HG03135 (cell line): ENCODE results near the gene CAPRIN1.

Experiments
- ATAC-seq: cut with Tn5 transposase; IDR thresholded peaks from one replicate; pipeline ENCODE4 v1.9.1; 2021; ENCODE audit warnings: mild to moderate bottlenecking, moderate library complexity; ENCODE audit not compliant: unreplicated experiment

CAPRIN1 gene

DNA sequence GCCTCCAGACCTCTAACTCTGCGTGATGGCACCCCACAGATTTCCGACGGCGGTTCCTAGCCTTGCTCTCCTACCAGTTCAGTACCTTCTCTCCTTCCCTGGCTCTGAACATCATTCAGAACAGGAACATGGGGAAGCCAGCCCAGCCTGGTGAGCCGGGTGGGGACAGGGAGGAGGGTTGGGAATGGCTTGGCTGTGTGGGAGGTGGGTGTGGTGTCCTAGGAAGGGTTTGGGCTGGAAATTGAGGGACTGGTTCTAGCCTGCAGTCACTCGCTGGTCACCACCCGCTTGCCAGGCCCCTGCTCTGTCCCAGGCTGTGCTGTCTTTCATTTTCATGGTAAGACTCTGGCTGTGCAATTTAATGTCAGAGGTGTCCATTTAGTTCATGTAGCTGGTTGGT lies 87.8 kb downstream of the CAPRIN1 start:
- no peak for ATAC-seq

DNA sequence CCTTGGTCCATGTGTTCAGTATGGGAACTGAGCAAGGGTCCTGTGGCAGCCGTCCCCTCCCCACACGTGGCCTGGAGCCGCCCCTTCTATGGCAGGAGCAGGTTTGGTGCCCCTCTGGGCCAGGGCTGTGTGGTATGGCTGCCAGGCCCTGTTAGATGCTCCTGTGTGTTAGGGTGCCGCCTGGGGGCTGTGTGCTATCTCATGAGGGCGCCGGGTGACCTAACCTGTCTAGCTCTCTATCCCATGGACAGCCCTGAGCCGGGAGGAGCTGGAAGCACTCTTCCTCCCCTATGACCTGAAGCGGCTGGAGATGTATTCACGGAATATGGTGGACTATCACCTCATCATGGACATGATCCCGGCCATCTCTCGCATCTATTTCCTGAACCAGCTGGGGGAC lies 88.6 kb downstream of the CAPRIN1 start:
- no peak for ATAC-seq

DNA sequence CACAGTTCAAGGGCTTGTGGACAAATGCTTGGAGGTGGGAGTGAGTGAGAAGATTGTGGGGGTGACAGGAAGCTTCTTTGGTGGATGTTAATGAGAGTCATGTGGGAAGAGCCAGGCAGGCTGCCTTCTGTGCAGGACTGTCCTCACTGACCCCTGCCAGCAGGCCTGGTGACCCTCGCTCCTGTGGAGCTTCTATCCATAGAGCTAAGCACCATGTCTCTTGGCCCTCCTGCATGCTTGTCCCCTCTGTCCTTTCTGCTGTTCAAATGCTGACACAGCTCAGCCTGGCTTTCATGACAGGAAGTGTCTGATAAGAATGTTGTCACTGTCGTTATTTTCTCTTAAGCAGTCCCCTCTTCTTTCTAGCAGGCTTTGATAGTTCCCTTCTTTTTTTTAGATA lies 91.5 kb downstream of the CAPRIN1 start:
- ATAC-seq, result no peak

DNA sequence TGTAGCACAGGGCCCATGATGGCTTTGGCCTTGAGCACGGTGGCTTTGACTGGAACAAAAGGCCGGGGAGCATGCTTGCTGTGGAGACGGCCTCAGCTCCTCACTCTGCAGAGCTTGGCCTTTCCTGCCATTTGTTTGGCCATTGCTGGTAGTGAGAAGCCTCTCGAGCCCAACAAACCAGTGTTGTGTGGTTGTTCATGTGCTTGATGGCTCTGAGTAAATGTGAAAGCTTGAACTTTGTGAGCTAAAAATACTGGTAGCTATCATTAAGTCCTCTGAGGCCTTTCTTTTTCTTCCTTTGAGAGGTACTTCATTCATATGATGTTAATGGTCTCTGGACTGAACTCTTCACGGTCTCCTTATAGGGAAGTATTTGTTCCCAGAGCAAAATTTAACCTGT lies 93.5 kb downstream of the CAPRIN1 start:
- ATAC-seq, result no peak

DNA sequence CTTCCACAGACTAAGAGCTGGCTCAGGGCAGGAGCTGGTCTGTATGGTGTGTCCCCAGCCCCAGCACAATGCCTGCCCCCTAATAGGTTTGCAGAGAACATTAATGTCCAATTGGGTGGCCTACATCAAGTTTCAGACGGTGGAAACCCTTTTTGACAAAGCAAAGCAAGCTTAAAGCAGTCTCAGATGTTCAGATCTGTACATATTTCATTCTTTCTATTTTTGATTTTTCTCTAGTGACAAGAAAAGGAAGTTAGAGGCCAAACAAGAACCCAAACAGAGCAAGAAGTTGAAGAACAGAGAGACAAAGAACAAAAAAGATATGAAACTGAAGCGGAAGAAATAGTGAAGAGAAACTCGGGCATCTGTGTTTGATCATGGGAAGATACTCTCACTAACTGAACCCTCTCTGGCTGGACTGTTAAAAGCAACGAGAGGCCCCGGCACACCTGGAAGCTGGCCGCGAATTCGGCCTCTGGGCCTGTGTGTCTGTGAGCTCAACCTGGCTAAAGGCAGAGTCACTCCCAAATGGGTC lies 94.4 kb downstream of the CAPRIN1 start:
- ATAC-seq, result peak; percentile 49

DNA sequence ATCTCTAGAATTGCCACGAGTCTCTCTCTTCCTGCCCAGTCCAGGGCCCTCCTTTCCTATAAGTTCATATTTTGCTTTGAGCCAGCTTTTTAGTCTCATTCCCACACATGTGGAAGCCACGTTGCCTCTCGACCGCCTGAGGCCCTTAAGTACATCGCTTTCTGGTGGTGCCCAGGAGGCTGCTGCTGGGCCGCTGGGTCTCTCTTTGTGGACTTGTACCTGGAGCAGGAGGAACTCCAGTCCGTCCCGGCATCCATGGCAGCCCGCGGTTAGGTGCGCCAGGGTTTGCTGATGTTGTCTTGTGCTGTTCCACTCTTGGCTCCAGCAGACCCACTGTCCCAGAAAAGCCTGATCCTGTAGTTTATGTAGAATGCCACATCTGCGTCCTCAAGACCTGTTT lies 94.9 kb downstream of the CAPRIN1 start:
- no peak for ATAC-seq

DNA sequence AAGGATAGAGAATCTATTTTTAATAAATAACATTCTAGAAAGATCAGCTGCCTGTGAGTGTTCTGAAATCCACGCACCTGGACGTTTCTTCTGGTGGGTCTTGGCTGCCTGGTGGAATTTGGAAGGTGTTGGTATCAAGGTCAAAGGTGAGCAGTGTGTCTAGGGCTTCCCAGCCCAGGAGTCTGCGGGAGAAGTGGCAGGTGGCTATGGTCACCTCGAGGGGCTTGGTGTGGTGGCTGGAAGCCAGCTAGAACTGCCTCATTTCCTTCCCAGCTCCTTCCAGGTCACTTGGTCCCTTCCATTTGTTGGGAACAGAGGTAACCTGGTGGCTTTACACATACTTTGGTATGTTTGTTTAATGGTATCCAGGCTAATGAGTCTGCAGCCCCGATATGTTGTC lies 95.3 kb downstream of the CAPRIN1 start:
- ATAC-seq, result no peak

DNA sequence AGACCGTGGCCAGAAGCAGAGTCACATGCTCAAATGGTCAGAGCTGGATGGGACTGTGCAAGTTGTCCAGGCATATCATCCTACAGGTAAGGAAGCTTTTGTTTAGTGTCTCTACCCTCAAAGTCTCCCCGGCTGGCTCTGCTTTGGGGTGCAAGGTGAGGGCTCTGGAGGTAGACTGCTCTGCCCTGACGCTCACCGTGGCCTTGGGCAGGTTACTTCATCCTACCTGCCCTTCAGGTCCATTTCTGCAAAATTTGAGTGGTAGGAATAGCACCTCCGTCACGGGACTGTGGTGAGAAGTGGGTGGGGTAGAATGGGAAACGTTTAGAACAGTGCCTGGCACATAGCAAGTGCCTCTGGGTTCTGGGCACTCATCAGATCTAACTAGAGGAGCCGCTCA lies 96.0 kb downstream of the CAPRIN1 start:
- ATAC-seq, result no peak

DNA sequence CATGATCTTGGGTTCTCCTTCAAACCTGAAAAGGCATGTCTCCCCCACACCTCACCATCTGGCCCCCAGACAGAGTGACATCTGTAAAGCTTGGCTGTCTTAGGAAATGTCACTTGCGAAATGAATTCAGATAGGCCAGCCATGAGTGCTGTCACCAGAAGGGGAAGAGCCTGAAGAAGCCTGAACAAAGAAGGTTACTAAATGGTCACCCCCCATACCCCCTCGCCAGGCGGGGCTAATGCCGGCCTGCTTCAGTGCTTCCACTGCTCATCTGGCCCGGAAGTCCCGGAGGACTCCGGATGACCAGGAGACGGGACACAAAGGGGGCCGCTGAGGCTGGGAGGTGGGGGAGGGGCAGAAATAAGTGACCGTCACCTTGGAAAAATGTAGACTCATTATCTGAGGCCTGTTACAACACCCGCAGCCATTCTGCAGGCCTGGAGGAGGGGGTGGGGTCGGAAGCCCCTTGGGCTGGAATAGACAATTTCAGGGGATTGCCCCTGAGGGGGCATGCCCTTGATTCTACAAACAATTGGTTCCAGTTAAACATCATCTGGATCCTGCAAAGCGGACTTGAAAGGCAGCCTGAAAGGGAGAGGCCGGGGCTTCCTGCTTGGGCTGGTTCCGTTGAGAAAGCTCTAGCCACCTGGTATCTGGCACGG lies 97.1 kb downstream of the CAPRIN1 start:
- ATAC-seq, result no peak

DNA sequence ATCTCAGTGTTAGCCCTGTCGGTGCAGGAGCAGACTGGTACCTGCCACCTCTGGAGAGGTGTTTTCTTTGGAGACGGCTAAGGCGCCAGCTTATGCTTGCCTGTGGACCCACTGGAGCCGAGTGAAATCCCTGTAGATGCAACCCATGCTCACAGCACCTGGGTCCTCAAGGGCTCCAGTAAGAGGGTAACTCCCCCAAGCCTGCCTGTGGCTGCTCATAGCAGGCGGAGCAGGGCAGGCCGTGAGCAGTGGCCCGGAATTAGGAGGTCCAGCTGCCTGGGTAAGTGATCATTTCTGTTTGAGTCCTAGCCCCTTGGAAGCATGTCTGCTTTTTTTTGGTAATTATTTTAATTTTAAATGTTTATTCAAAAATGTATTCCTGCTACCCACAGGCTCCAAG lies 97.7 kb downstream of the CAPRIN1 start:
- ATAC-seq, result no peak

DNA sequence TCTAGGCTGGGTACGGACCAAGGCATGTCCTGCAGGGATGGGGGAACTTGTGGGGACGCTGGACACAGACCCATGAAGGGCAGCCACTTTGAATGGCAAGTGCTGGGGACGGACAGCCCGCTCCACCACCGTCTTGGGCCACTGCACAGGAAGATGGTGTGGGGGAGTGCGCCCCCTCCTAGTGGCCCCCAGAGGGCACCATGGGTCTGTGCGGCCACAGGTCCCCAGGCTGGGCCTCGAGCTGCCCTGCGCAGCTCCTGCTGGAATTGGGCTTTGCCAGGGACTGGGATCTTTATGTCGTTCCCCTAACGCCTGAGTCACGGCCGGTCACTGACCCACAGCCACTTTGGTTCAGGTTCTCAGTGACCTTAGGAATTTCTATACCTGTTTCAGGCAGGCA lies 98.3 kb downstream of the CAPRIN1 start:
- no peak for ATAC-seq

DNA sequence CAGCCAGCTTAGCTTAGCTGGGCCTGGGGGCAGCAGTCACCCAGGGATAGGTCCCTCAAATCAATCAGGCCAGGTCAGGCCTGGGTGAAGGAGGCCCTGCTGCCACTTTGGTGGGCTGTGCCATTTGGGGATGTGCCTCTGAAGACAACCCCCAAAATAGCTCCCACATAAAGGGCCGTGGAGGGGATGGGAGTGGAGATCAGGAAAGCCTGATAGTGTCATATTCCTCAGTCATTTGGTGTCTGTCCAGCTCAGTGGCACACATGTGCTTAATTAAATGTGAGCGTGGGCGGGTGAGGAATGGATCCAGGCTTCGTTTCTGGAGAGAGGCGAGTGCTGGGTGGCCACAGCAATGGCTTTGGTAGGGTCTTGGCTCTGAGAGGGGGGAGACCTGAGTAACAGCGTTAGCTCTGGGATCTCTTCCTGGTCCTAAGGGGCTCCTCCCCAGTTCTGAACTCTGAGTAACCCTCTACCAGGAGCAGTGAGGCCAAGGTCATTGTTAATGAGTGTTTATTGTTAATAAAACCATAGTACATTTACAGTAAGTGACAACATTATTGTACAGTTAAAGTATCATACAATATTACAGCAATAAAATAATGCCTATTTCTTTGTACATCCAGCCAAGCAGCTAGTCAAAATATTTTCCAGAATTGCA lies 99.1 kb downstream of the CAPRIN1 start:
- no peak for ATAC-seq
